CD4-positive, alpha-beta T cell (primary cell): ENCODE measurements around the gene TMEM141. TPM values are rescaled to one million over a fixed set of nuclear protein-coding genes. Genes with fewer than 3 reads are reported as not detected.

Experiments
- ATAC-seq: fragments of 200-7000 bp; cut with Tn5 transposase; one replicate; pipeline ENCODE4 v1.10.0; 2022; ENCODE audit warnings: mild to moderate bottlenecking; ENCODE audit not compliant: poor library complexity
- CTCF ChIA-PET: fragments of 350-600 bp; sonication (Branson Sonifier 250); formaldehyde crosslinking; loops from one replicate; lab custom pipeline; 2021; ENCODE audit warnings: antibody characterized with exemption, inconsistent platforms; lab: Charles Lee
- POLR2A ChIA-PET: fragments of 350-600 bp; sonication (Branson Sonifier 250); formaldehyde crosslinking; loops from one replicate; lab custom pipeline; 2021; ENCODE audit warnings: antibody characterized with exemption, inconsistent platforms; lab: Charles Lee
- DNase-seq, 14 experiments: peaks; one replicate each; pipeline ENCODE4 v3.0.0-alpha.2; 2013 to 2020; ENCODE audit warnings: mixed read lengths in 2 of 14
- H3K27ac ChIP-seq, 2 donors: one replicate each; pipeline versions ENCODE4 v1.5.1 to v1.7.0; 2013; ENCODE audit warnings: low read length in 2 of 2, low read depth in 1 of 2, mild to moderate bottlenecking in 1 of 2
- H3K27me3 ChIP-seq, 2 experiments: 1 replicate in 1 of 2; 2 replicates in 1 of 2; pipeline versions ENCODE4 v1.6.1 to v1.7.0; 2013; ENCODE audit warnings: low read length in 2 of 2, control low read depth in 1 of 2, mild to moderate bottlenecking in 1 of 2, moderate library complexity in 1 of 2; ENCODE audit not compliant: insufficient read depth in 2 of 2, control insufficient read depth in 1 of 2
- H3K36me3 ChIP-seq: one replicate; pipeline ENCODE4 v1.6.1; 2013; ENCODE audit warnings: low read length, control low read depth; ENCODE audit not compliant: insufficient read depth
- H3K4me1 ChIP-seq: one replicate; pipeline ENCODE4 v1.6.1; 2013; ENCODE audit warnings: low read length, control low read depth; ENCODE audit not compliant: insufficient read depth
- H3K4me3 ChIP-seq: one replicate; pipeline ENCODE4 v1.5.1; 2013; ENCODE audit warnings: mild to moderate bottlenecking, low read length, moderate library complexity
- H3K9me3 ChIP-seq, 2 experiments: 1 replicate in 1 of 2; 2 replicates in 1 of 2; pipeline versions ENCODE4 v1.6.1 to v1.7.0; 2013; ENCODE audit warnings: low read length in 2 of 2, mild to moderate bottlenecking in 2 of 2, control low read depth in 1 of 2, moderate library complexity in 1 of 2; ENCODE audit not compliant: control insufficient read depth in 1 of 2, insufficient read depth in 1 of 2
- H3K27ac Mint-ChIP-seq: one replicate; pipeline ENCODE4 v1.8.0; 2020; ENCODE audit warnings: mixed read lengths
- H3K27me3 Mint-ChIP-seq: one replicate; pipeline ENCODE4 v1.8.0; 2021; ENCODE audit warnings: mixed read lengths
- H3K36me3 Mint-ChIP-seq: one replicate; pipeline ENCODE4 v1.8.0; 2021; ENCODE audit warnings: low read depth, mixed read lengths
- H3K4me1 Mint-ChIP-seq: one replicate; pipeline ENCODE4 v1.8.0; 2021; ENCODE audit warnings: low read depth, mixed read lengths
- H3K4me3 Mint-ChIP-seq: one replicate; pipeline ENCODE4 v1.8.0; 2020; ENCODE audit warnings: mild to moderate bottlenecking, mixed read lengths
- H3K9me3 Mint-ChIP-seq: one replicate; pipeline ENCODE4 v1.8.0; 2020; ENCODE audit warnings: mixed read lengths
- intact Hi-C, 2 experiments: fragments of 100-400 bp; cut with DNase I in 1 of 2; cut with micrococcal nuclease in 1 of 2; formaldehyde crosslinking; loops; one replicate each; pipeline versions ENCODE4 v1.15.1 to v1.9.0; 2023 to 2025; cut with DNase I, micrococcal nuclease
- total RNA-seq, 174 experiments: library from RNA in 2 of 174; stranded (reverse) in 2 of 174; gene quantifications; one replicate each; pipeline ENCODE4 v1.2.3 and lab custom pipeline; 2021 to 2026
- TF ChIP-seq, protein P1 (sequence below): fragments of 200-600 bp; IDR thresholded peaks from one replicate; pipeline ENCODE4 v1.8.0; 2022; ENCODE audit warnings: antibody characterized with exemption, mild to moderate bottlenecking

TMEM141 gene
- total RNA-seq, 2 experiments from 2014 or later, result 14.6 to 17.1 TPM

DNA sequence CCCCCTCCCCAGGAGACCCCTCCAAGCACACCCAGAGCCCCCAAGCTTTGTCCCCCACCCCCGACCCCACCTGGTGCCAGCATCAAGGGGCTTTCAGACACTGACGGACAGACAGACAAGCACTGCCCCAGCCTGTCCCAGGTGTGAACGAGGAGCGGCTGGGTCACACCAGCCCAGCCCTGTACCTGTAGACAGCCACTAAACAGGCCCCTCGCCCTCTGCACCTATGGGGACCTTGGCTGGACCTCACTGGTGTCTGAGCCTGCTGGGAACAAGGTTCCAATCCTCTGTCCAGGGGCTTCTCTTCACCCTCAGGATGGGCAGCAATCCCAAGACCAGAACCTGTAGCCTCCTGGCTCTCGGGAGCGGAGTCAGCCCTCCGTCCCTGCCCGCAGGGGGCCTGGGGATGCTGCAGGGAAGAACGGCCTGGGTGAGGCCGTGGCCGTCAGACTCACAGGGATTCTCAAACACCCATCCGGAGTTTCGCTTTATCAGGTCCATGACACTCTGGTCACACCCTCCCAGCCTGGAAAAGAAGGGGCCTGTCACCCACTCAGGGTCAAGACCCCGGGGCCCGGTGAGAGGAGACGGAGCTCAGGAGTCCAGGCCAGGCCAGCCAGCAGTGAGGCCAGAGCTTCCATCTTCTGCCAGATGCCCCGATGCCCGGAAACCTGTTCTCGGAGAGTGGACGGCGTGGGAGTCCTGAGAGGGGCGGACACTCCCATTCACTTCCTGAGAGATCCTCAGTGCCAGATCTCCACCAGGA, 45.6 kb upstream of the TMEM141 start:
- Histone ChIP-seq H3K4me1 (peaks cover 19% of the 10 kb centered on the region), H3K27ac (no peak overlapping the region), H3K9me3 (peaks cover 0 to 29% of the 10 kb centered on the region in 2 experiments), H3K4me3 (no peak overlapping the region), H3K27me3 (peaks cover 12 to 14% of the 10 kb centered on the region in 2 experiments), H3K36me3 (no peaks in the 10 kb centered on the region)
- DNase-seq (no peak), ATAC-seq (no peak)
- CTCF ChIA-PET, result no interaction called here
- H3K4me3 Mint-ChIP-seq, result no peak overlapping the region
- POLR2A ChIA-PET, result no interaction called here
- no peaks in the 10 kb centered on the region for H3K4me1 Mint-ChIP-seq
- no peaks in the 10 kb centered on the region for H3K9me3 Mint-ChIP-seq
- no peak overlapping the region for H3K27ac Mint-ChIP-seq
- peaks cover 4% of the 10 kb centered on the region for H3K27me3 Mint-ChIP-seq
- intact Hi-C loops, result no loop called here
- TF ChIP-seq, protein P1, sequence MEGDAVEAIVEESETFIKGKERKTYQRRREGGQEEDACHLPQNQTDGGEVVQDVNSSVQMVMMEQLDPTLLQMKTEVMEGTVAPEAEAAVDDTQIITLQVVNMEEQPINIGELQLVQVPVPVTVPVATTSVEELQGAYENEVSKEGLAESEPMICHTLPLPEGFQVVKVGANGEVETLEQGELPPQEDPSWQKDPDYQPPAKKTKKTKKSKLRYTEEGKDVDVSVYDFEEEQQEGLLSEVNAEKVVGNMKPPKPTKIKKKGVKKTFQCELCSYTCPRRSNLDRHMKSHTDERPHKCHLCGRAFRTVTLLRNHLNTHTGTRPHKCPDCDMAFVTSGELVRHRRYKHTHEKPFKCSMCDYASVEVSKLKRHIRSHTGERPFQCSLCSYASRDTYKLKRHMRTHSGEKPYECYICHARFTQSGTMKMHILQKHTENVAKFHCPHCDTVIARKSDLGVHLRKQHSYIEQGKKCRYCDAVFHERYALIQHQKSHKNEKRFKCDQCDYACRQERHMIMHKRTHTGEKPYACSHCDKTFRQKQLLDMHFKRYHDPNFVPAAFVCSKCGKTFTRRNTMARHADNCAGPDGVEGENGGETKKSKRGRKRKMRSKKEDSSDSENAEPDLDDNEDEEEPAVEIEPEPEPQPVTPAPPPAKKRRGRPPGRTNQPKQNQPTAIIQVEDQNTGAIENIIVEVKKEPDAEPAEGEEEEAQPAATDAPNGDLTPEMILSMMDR, result no peak
- H3K36me3 Mint-ChIP-seq, result no peaks in the 10 kb centered on the region

DNA sequence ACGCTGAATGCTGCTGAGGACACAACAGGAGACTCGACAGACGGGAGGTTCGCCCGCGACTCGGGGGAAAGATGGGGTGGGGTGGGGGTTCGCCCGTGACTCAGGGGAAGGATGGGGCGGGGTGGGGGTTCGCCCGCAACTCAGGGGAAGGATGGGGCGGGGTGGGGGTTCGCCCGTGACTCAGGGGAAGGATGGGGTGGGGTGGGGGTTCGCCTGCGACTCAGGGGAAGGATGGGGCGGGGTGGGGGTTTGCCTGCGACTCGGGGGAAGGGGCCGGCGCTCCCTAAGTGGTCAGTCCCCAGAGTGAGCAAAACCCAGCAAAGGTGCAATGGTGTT, 45.0 kb upstream of the TMEM141 start:
- no peak overlapping the region for H3K27ac Mint-ChIP-seq
- TF ChIP-seq, protein P1, result no peak
- no peaks in the 10 kb centered on the region for H3K36me3 Mint-ChIP-seq
- ChIA-PET POLR2A (no interaction called here), CTCF (no interaction called here)
- peaks cover under 1% of the 10 kb centered on the region for H3K9me3 Mint-ChIP-seq
- no peak overlapping the region for H3K4me3 ChIP-seq
- DNase-seq (no peak), ATAC-seq (no peak)
- H3K27me3 ChIP-seq, result peaks cover 12 to 14% of the 10 kb centered on the region in 2 experiments
- no peaks in the 10 kb centered on the region for H3K36me3 ChIP-seq
- H3K4me1 ChIP-seq, result peaks cover 15% of the 10 kb centered on the region
- H3K27ac ChIP-seq, result no peak overlapping the region
- no peak overlapping the region for H3K4me3 Mint-ChIP-seq
- H3K4me1 Mint-ChIP-seq, result no peaks in the 10 kb centered on the region
- H3K9me3 ChIP-seq, result peaks cover 0 to 24% of the 10 kb centered on the region in 2 experiments
- intact Hi-C loops, result no loop called here
- peaks cover 4% of the 10 kb centered on the region for H3K27me3 Mint-ChIP-seq

DNA sequence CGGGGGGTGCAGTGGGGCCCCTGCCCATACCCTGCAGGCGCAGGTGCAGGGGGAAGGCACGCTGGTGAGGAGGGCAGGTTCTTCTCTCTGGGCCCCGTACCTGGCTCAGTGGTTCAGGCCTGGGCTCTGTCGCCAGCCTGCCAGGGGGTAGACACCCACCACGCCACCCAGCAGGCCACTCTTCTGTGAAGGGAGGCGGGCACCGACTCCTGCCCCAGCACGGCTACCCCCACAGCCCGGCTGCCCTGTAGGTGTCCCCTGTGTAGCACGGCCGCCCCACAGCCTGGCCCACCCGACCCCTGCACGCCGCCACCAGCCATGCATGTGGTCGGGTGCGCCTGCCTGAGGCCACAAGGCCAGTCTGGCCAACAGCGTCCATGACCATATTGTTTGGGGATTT, 44.5 kb upstream of the TMEM141 start:
- peaks cover 4 to 21% of the 10 kb centered on the region in 2 experiments for H3K9me3 ChIP-seq
- H3K4me1 Mint-ChIP-seq, result no peaks in the 10 kb centered on the region
- H3K27me3 ChIP-seq, result peaks cover 9 to 14% of the 10 kb centered on the region in 2 experiments
- no peak overlapping the region for H3K4me3 Mint-ChIP-seq
- H3K27ac Mint-ChIP-seq, result no peak overlapping the region
- no peak overlapping the region for H3K27ac ChIP-seq
- ATAC-seq (no peak), DNase-seq (no peak)
- TF ChIP-seq, protein P1, result no peak
- CTCF ChIA-PET, result no interaction called here
- H3K27me3 Mint-ChIP-seq, result peaks cover 5% of the 10 kb centered on the region
- POLR2A ChIA-PET, result no interaction called here
- H3K4me3 ChIP-seq, result no peak overlapping the region
- H3K4me1 ChIP-seq, result peaks cover 10% of the 10 kb centered on the region
- H3K36me3 Mint-ChIP-seq, result no peaks in the 10 kb centered on the region
- peaks cover 5% of the 10 kb centered on the region for H3K9me3 Mint-ChIP-seq
- no peaks in the 10 kb centered on the region for H3K36me3 ChIP-seq
- intact Hi-C loops, result no loop called here
